ENCODE measurements around the gene FYN.

The FYN gene

DNA sequence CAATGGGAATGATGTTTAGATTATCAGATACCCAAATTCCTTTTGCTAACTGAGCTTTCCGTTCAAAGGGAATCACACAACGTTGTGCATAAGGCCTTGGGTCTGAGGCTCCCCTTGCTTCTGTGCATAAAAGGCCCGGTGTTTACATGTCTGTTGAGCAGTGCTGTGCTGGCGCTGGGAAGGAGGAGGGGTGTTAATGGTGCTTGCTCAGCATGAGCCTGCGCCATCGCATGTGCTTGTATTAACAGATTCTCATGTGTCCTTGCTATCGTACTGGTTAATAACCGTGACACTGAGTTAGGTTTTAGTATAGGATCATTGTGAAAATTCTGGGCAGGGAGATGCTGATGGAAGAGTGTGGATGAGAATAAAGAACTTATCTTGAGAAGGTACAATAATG lies 205.3 kb downstream of the FYN start:
- FAIRE-seq = no peak
- DNase-seq (ENCODE audit: insufficient read length, low spot score) = no peak
- TF ChIP-seq POLR2A (IDR thresholded peaks at IDR 0.05; ENCODE audit: low read depth, low read length) = no peak

DNA sequence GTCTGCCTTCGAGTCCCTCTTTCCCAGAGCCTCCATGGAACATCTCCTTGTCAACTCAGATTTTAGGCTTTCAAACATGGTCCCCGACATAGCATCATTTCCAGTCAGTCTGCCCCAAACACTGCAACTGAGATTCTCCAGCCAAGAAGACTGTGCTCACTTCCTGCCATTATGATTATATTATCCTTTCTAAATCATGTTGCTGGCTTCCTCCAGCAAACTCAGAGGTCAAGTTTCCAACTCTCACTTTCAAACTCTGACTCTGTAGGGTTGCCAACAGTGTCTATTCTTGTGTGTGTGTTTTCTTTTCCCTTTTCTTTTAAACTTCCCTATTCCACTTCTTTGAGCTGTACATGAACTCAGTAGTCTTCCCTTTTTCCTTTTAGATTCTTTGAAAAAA lies 206.4 kb downstream of the FYN start:
- no peak for DNase-seq (ENCODE audit: insufficient read length, low spot score)
- FAIRE-seq = no peak
- TF ChIP-seq POLR2A (IDR thresholded peaks at IDR 0.05; ENCODE audit: low read depth, low read length) = no peak

DNA sequence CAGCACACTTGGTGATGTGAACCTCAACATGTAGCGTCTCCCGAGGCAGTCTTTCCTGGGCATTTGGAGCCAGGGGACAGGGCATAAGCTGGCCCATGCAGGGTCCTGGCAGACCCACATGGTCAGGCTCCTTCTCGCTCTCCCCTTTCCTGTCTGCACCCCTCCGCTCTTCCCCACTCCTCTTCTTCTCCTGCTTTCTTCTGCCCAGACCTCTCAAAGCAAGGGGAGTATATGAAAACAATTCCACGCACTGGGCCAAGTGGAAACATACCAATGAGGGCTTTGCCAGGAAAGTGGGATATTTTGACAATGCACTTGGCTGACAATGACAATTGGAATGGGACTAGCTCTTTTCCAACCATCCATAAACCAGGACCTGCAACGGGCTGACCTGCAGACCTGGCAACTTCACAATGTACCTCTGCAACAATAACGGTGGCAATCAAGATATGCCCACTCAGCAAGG lies 208.7 kb downstream of the FYN start:
- DNase-seq (ENCODE audit: insufficient read length, low spot score) (no peak), FAIRE-seq (no peak)
- no peak for TF ChIP-seq POLR2A (IDR thresholded peaks at IDR 0.05; ENCODE audit: low read depth, low read length)

- DNase-seq (ENCODE audit: insufficient read length, low spot score) (no peak), FAIRE-seq (no peak)
- no peak for TF ChIP-seq POLR2A (IDR thresholded peaks at IDR 0.05; ENCODE audit: low read depth, low read length)
These were observed 209.3 kb downstream of the FYN start for GRCh38 chr6:111663692-111664564.

- no peak for DNase-seq (ENCODE audit: insufficient read length, low spot score)
- FAIRE-seq = no peak
- TF ChIP-seq POLR2A (IDR thresholded peaks at IDR 0.05; ENCODE audit: low read depth, low read length) = no peak
These were observed 210.3 kb downstream of the FYN start for GRCh38 chr6:111662794-111663593.

DNA sequence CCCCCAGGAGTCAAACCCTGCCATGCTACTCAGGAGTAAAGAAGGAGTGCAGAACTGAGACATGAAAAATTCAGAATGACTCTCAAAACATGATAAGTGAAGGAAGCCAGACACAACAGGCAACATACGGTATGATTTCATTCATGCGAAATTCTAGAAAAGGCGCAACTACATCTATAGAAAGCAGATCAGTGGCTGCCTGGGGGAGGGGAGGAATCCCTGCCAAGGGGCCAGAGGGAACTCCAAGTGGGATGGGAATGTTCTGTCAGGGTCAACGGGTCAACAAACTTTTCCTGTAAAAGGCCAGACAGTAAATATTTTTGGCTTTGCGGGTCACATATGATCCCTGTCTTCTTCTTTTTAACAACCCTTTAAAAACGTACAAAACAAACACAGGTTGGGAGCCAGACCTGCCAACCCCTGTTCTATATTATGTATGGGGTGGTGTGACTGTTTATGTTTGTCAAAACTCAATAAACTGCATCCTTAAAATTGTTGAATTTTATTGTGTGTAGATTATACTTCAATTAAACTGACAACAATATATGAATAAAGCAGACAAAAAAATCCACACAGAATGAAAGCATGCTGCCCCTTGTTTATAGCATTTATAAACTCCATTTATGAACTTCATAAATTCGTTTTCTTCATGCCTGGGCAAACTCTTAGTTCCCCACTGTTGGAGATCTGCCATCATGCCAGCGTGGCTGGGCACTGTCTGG lies 211.0 kb downstream of the FYN start:
- DNase-seq (ENCODE audit: insufficient read length, low spot score) (no peak), FAIRE-seq (no peak)
- TF ChIP-seq POLR2A (IDR thresholded peaks at IDR 0.05; ENCODE audit: low read depth, low read length) = no peak

DNA sequence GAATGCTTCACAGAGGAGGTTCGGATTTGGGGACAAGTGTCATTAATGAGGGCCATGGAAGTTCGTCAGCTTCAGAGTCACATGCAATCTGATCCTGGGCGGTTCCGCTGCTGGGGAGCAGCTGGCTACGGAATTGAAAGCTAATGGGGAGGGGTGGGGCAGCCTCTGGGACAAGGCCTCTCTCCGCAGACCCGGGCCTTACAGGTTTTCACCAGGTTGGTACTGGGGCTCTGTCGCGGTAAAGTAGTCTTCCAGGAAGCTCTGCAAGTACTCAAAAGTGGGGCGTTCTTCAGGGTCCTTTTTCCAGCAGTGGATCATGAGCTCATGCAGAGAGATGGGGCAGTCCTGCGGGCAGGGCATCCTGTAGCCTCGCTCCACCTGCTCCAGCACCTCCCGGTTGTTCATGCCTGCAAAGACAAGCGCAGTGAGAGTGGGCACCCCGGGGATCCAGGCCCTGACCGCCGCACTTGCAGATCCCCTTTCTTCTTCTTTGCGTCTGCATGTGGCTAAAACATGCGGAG lies 211.7 kb downstream of the FYN start:
- FAIRE-seq (no peak), DNase-seq (ENCODE audit: insufficient read length, low spot score) (no peak)
- TF ChIP-seq POLR2A (IDR thresholded peaks at IDR 0.05; ENCODE audit: low read depth, low read length) = no peak

DNA sequence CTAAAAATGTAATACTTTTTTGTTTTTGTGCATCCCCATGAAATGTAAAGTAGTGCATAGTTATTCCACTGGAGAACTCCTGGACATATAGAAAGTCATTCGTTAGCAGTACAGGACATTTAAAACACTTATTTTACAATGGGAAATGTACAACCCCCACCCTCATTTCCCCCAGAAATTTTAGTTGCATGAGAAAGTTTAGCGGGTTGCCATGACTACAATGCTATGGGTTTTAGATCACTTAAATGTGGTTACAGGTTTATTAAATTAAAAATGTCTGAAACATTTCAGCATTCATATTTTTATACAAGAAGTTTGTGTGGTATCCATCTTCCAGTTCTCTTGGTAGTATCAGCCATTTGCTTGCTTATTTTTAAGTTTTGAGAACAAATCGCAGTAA lies 212.7 kb downstream of the FYN start:
- no peak for TF ChIP-seq POLR2A (IDR thresholded peaks at IDR 0.05; ENCODE audit: low read depth, low read length)
- DNase-seq (ENCODE audit: insufficient read length, low spot score) (no peak), FAIRE-seq (no peak)

DNA sequence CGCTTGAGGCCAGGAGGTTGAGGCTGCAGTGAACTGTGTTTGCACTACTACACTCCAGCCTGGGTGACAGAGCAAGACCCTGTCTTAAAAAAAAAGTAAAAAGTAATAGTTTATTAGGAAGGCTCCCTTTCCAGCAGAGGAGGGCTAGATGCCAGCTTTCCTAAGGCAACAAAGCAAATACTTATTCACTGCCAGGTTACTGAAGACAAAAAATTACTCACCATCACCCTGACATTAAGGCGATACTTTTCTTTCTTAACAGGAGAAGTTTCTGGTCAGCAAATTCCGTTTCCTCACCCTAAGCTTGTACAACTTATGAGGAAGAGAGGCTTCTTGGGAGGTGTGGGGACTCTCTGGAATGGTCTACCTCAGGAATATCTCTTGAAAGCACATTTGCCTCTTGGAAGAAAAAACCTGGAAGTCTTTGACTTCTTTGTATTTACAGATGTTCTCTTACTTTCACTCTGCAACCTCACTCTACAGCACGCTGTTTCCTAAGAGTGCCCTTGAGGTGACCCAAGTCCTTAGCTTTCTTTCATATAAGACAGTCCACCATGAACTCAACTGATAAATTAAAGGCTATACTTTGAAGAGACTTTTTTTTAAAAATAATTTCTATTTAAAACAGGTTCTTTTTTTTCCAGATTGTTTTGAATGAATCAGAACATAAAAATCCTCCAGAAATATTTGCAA lies 214.6 kb downstream of the FYN start:
- FAIRE-seq (no peak), DNase-seq (ENCODE audit: insufficient read length, low spot score) (no peak)
- no peak for TF ChIP-seq POLR2A (IDR thresholded peaks at IDR 0.05; ENCODE audit: low read depth, low read length)

- TF ChIP-seq POLR2A (IDR thresholded peaks at IDR 0.05; ENCODE audit: low read depth, low read length) = no peak
- FAIRE-seq = no peak
These were observed 216.1 kb downstream of the FYN start for GRCh38 chr6:111657146-111657545.

DNA sequence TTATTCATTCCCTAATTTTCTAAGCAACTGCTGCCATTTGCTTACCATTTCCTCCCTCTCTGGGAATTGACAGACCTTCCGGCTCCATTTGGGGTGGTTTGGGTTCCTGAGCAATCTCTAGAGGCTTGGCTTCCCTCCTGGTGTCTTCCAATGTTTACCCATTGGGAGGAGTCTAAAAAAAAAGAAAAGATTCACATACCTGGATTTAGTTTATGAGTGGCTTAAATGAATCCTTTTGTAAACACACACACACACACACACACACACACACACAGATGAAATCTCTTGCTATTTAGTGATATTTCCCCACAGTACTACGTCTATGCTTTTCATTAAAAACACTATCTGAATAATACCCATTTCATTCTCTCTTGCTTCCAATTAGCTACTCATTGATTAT lies 219.3 kb downstream of the FYN start:
- TF ChIP-seq POLR2A (IDR thresholded peaks at IDR 0.05; ENCODE audit: low read depth, low read length) = no peak
- no peak for FAIRE-seq

More at GRCh38 chr6:111657146-111657545, 216.1 kb downstream of the FYN start:
- no peak for DNase-seq (ENCODE audit: insufficient read length, low spot score)

GRCh38 chr6:111653434-111653833 lies 219.8 kb downstream of the FYN start:
- TF ChIP-seq POLR2A (IDR thresholded peaks at IDR 0.05; ENCODE audit: low read depth, low read length) = no peak
- FAIRE-seq (no peak), DNase-seq (ENCODE audit: insufficient read length, low spot score) (no peak)

More for the DNA sequence above, 219.3 kb downstream of the FYN start:
- no peak for DNase-seq (ENCODE audit: insufficient read length, low spot score)

GRCh38 chr6:111652156-111652555 lies 221.1 kb downstream of the FYN start:
- FAIRE-seq (no peak), DNase-seq (ENCODE audit: insufficient read length, low spot score) (no peak)
- TF ChIP-seq POLR2A (IDR thresholded peaks at IDR 0.05; ENCODE audit: low read depth, low read length) = no peak
